Muscle layer of colon (tissue), 2 donors: ENCODE data around the gene IBTK.
"Not testable (repeated sequence)": the region's sequence is repeated elsewhere in the genome, so short reads cannot be mapped to it uniquely, and the experiment has no call there.

Experiments
- H3K27ac ChIP-seq: one replicate; pipeline ENCODE4 v1.7.0; 2013; ENCODE audit warnings: low read depth, mild to moderate bottlenecking, low read length, moderate library complexity
- H3K27me3 ChIP-seq, 2 donors: one replicate each; pipeline ENCODE4 v1.7.0; 2013; ENCODE audit warnings: low read length in 2 of 2, mild to moderate bottlenecking in 2 of 2; ENCODE audit not compliant: insufficient read depth in 2 of 2, control insufficient read depth in 1 of 2
- H3K36me3 ChIP-seq: one replicate; pipeline ENCODE4 v1.7.0; 2013; ENCODE audit warnings: mild to moderate bottlenecking, low read length; ENCODE audit not compliant: insufficient read depth
- H3K4me1 ChIP-seq: one replicate; pipeline ENCODE4 v1.7.0; 2013; ENCODE audit warnings: mild to moderate bottlenecking, low read length; ENCODE audit not compliant: insufficient read depth
- H3K4me3 ChIP-seq, 2 donors: one replicate each; pipeline ENCODE4 v1.7.0; 2013; ENCODE audit warnings: low read length in 2 of 2, low read depth in 1 of 2, mild to moderate bottlenecking in 1 of 2, moderate library complexity in 1 of 2
- H3K9ac ChIP-seq: one replicate; pipeline ENCODE4 v1.7.0; 2013; ENCODE audit warnings: low read length
- H3K9me3 ChIP-seq: one replicate; pipeline ENCODE4 v1.7.0; 2013; ENCODE audit warnings: mild to moderate bottlenecking, low read length
- donor health status: abdominal sarcoma.
- donor health status: Adenocarcinoma of cecum.

The IBTK gene

GRCh38 chr6:82169138-82169876 lies 78.2 kb downstream of the IBTK start:
- no peak overlapping the region for H3K27ac ChIP-seq
- peaks cover 28% of the 10 kb centered on the region for H3K36me3 ChIP-seq
- no peak overlapping the region for H3K9ac ChIP-seq
- H3K27me3 ChIP-seq, result no peaks in the 10 kb centered on the region
- H3K4me3 ChIP-seq, result no peak overlapping the region
- no peaks in the 10 kb centered on the region for H3K9me3 ChIP-seq
- no peaks in the 10 kb centered on the region for H3K4me1 ChIP-seq

GRCh38 chr6:82166493-82166892 lies 81.1 kb downstream of the IBTK start:
- Histone ChIP-seq H3K4me3 (no peak overlapping the region), H3K27me3 (no peaks in the 10 kb centered on the region), H3K4me1 (no peaks in the 10 kb centered on the region), H3K9ac (no peak overlapping the region), H3K36me3 (peaks cover 9% of the 10 kb centered on the region), H3K27ac (no peak overlapping the region), H3K9me3 (no peaks in the 10 kb centered on the region)

- Histone ChIP-seq H3K9ac (no peak overlapping the region), H3K27ac (no peak overlapping the region), H3K4me3 (no peak overlapping the region), H3K27me3 (no peaks in the 10 kb centered on the region), H3K9me3 (no peaks in the 10 kb centered on the region), H3K36me3 (no peaks in the 10 kb centered on the region), H3K4me1 (no peaks in the 10 kb centered on the region)
Observed at GRCh38 chr6:82160255-82160990, 87.1 kb downstream of the IBTK start.

GRCh38 chr6:82152786-82153185 lies 94.8 kb downstream of the IBTK start:
- not testable (repeated sequence) for H3K9ac ChIP-seq, H3K4me1 ChIP-seq, H3K27me3 ChIP-seq, H3K36me3 ChIP-seq, H3K9me3 ChIP-seq, H3K4me3 ChIP-seq, H3K27ac ChIP-seq

GRCh38 chr6:82151147-82151546 lies 96.4 kb downstream of the IBTK start:
- not testable (repeated sequence) for H3K36me3 ChIP-seq, H3K27ac ChIP-seq, H3K9me3 ChIP-seq, H3K27me3 ChIP-seq, H3K9ac ChIP-seq, H3K4me3 ChIP-seq, H3K4me1 ChIP-seq

GRCh38 chr6:82145926-82146452 lies 101.6 kb downstream of the IBTK start:
- Histone ChIP-seq H3K9ac (no peak overlapping the region), H3K9me3 (no peaks in the 10 kb centered on the region), H3K36me3 (no peaks in the 10 kb centered on the region), H3K27ac (no peak overlapping the region), H3K4me3 (no peak overlapping the region), H3K4me1 (peaks cover 13% of the 10 kb centered on the region), H3K27me3 (no peaks in the 10 kb centered on the region)

- Histone ChIP-seq H3K27me3 (no peaks in the 10 kb centered on the region), H3K4me1 (peaks cover 13% of the 10 kb centered on the region), H3K36me3 (no peaks in the 10 kb centered on the region), H3K9me3 (no peaks in the 10 kb centered on the region), H3K4me3 (no peak overlapping the region), H3K9ac (no peak overlapping the region), H3K27ac (no peak overlapping the region)
Observed at GRCh38 chr6:82144852-82145340, 102.6 kb downstream of the IBTK start.

GRCh38 chr6:82144007-82144851 lies 103.3 kb downstream of the IBTK start:
- Histone ChIP-seq H3K9ac (no peak overlapping the region), H3K27ac (no peak overlapping the region)

GRCh38 chr6:82143041-82143481 lies 104.5 kb downstream of the IBTK start:
- Histone ChIP-seq H3K27ac (no peak overlapping the region), H3K36me3 (no peaks in the 10 kb centered on the region), H3K27me3 (no peaks in the 10 kb centered on the region), H3K4me1 (peaks cover 13% of the 10 kb centered on the region), H3K4me3 (no peak overlapping the region), H3K9me3 (no peaks in the 10 kb centered on the region), H3K9ac (no peak overlapping the region)

More at GRCh38 chr6:82144007-82144851, 103.3 kb downstream of the IBTK start:
- H3K4me3 ChIP-seq, result no peak overlapping the region
- H3K36me3 ChIP-seq, result no peaks in the 10 kb centered on the region
- no peaks in the 10 kb centered on the region for H3K9me3 ChIP-seq
- no peaks in the 10 kb centered on the region for H3K27me3 ChIP-seq
- H3K4me1 ChIP-seq, result peaks cover 13% of the 10 kb centered on the region

- H3K27ac ChIP-seq, result no peak overlapping the region
- peaks cover 13% of the 10 kb centered on the region for H3K4me1 ChIP-seq
- no peaks in the 10 kb centered on the region for H3K36me3 ChIP-seq
- H3K27me3 ChIP-seq, result no peaks in the 10 kb centered on the region
- no peak overlapping the region for H3K9ac ChIP-seq
- no peaks in the 10 kb centered on the region for H3K9me3 ChIP-seq
- H3K4me3 ChIP-seq, result no peak overlapping the region
Observed at GRCh38 chr6:82142524-82142923, 105.0 kb downstream of the IBTK start.
